ENCODE data around the gene CDH22.

CDH22 gene

DNA sequence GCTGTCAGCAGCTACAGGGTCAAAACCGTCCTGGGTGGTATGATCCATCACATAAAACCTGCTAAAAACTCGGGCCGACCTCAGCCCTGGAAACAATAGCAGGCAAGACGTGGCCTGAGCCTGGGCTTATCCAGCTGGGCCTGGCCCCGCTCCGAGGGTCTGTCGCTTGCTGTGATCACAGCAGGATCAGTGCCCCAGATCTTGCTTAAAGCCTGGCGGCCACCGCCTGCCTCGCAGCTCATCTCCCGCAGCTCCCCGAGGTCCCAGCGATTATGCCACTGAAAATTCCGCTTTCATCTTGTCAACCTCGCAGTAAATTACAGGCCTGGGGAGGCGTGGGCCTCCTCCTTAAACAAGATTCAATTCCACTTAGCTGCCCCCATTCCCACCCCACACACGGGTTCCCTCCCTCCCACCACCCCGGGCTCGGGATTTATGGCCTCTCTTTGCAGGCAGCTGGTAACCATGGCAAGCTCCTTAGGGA is 40.1 kb downstream of the CDH22 start:
- DNase-seq (ENCODE audit: low spot score): no peak

DNA sequence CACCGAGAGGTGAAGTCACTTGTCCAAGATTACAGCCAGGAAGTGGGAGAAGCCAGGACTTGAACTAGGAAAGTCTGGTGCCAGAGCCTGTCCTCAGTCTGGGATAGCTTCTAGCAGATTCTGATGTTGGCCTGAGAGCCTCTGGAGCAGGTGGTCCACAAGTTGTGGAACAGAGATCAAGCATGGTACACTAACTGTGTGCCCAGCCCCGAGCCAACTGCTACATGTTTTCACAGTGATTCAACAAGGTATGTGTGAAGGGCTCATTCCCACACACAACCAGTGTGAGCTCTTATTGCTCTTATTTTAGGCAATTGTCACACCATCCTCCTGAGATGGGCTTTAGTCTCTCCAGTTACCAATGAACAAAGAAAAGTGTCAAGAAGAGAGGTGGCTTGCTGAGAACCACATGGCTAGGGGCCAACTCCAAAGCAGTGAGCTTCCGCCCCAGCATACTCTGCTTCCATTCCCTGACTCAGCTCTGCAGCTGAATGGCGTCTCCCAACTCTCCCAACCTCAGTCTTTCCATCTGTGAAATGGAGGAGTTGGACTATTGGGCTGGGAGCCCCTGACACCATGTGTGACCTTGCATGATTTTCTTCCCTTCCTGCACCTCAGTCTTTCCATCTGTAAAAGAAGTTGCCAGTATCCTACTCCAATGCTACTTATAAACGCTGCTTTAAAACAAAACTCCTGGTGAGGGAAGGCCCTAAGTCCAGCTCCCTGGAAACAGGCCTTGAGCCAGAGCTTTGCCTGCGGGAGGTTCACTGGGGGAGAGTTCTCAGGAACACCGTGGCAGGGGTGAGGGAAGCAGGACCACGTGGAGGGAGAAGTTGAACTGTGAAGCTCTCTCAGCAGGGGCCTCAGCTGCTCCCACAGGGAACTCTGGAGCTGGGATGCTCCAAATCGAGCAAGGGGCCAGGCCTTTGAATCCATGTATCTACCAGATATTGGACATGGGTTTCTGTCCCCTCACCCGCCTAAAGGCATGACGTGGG is 40.9 kb downstream of the CDH22 start:
- no peak for DNase-seq (ENCODE audit: low spot score)

DNA sequence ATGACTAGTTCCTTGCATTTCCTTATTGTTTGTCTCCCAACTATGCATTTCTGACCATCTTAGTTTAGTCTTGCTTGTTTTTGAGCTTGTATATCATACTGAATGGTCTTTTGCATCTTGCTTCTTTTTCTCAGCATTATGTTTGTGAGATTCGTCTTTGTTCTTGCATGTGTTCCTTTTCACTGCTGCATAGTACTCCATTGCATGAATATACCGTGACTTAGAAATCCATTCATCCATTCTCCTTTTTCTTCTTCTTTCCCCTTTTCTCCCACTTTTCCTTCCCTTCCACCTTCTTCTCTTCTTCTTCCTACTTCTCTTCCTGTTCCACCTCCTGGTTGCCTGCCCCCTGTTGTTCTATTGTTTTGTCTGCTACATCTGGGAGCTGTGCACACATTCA is 42.8 kb downstream of the CDH22 start:
- no peak for DNase-seq (ENCODE audit: low spot score)

DNA sequence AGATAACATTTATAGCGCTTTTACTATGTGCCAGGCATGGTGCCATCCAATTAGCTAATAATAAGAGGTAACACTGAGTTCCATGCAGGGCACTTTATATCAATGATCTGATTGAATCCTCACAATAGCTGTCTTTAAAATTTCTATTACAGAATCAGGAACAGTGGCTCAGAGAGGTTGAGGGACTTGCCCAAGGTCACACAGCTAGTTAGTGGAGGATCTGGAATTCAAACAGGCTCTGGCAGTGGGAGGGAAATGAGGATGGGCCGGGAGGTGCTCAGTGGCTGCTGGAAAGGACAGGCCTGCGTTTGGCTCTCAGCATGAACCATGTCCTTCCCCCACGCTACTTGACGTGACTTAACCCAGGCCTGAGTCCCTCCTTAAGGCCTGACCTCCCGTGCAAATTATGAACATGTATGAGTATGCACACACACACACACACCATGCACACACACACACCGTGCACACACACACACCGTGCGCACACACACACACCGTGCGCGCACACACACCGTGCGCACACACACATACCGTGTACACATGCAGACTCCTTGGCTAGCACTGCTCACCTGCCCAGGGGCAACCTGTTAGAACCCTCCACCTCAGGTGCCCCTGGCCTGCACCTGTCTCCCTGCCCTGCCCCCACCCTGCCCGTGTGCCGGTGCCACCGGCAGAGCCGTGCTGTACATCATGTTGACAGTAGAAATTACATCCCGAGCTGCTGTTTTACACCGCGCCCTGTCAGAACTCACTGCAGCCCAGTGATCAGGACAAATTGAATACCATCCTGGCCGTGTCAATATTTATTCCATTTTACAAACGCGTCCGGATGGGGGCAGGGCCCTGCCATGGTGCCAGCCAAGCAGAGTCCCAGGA is 43.7 kb downstream of the CDH22 start:
- no peak for DNase-seq (ENCODE audit: low spot score)

DNA sequence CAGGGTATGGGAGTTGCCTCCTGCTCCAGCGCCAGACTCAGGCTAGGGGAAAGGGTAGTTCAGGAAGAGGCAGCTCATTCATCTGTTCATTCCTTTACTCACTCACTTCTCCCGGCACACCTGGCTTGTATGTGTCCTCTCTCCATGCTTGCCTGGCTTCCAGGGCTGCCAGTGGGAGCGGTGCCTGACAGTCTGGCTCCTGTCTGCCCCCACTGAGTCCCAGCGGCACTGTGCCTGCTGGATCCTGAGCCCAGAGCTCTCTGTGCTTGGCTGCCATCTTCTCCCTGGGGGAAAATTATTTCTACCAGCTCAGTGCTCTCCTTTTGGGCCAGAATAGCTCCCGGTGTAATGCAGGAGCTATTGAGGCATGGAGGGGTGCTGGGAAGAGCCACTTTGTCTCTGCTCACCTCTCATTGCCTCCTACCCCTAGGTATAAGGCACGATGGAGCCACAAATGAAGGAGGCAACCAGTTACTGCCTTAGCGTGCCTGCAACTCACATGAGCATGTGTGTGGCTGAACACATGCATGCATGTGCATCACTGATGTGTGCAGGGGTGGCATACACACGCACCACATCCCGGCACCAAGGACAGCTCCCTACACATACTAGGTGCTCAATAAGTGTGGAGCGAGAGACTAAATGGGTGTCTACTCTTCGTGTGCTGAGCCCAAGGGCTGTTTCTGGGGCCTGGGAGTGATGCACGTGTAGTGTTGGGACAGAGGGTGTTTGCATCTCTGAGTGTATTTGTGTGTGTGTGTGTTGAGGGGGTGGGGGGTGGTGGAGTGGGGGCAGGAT is 46.6 kb downstream of the CDH22 start:
- no peak for DNase-seq (ENCODE audit: low spot score)

DNA sequence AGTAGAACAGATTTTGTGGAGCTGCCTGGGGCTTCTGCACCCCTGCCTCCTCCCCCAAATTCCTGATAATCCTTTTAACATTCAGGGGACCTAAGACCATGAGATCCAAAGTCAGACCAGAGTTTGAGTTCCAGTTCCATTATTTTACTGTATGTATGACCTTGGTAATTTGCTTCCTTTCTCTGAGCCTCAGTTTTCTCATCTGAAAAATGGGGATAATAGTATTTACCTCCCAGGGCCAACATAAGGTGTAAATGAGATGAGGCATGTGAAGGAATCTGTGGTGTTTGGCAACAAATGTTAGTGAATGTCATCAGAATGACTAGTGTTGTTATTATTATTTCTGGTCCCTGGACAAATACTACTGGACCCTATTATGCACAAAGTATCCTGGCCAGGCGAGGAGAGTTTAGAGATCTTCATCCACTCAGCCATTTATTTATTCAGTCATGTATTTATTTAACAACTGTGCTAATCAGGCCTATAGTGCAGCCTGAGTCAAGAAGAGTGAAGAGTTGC is 47.3 kb downstream of the CDH22 start:
- no peak for DNase-seq (ENCODE audit: low spot score)

DNA sequence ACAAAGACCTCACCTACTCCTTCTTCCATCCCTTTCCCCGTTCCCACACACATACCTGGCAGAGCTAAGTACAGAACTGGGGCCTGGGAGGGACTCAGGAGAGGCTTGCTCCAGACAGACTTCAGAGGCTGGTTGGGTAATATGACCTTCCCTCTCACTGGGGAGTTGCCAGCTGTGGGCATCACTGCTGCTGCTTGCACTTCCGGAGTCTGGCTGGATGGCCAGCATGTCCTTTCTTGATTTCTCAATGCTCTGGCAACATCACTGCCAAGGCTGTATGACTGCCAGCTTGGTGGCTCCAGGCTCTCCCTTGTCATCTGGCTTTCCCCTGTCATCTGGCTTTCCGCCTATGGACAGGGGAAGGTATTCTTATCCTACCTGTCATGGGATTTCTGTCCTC is 47.8 kb downstream of the CDH22 start:
- DNase-seq (ENCODE audit: low spot score): no peak

DNA sequence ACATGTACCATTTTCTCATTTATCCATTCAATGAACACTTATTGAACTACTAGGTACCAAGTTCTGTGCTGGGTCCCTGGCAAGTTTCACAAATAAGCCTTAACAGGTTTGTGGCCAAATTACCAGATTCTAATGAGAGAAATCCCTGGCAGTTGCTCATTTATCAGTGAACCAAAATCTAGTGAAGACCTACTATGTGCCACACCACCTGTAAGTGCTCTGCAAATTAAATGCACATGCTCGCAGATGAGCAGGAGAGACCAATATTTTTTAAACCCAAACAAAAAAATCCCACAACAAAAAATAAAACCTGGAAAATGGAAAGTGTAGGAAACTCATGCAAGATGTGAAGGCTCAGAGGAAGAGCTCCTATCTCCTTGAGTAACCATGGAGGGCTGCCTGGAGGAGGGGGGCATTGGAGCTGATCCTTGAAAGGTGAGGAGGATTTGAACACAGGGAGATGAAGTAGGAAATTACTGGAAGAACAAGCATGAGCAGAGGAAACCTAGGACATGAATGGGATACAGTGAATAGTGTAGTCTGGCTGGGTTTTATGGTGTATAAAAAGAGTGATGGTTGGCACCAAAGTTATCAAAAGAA is 48.9 kb downstream of the CDH22 start:
- no peak for DNase-seq (ENCODE audit: low spot score)

DNA sequence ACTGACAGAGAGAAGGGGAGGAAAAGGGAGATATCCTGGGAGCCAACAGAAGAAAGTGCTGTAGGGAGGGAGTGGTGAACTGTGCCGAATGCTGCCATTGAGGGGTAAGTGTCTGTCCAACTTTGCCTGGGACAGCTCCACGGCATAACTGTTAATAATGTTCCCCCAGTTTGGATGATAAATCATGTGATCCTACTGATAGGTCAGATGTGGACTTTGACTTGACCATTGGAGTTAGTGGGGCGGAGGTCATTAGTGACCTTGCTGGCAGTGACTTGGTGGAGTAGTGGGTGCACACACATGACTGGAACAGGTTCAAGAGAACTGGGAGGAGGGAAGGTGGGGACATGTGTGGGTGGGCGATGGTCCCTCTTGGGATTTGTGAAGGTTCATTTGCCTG is 50.4 kb downstream of the CDH22 start:
- DNase-seq (ENCODE audit: low spot score): no peak

DNA sequence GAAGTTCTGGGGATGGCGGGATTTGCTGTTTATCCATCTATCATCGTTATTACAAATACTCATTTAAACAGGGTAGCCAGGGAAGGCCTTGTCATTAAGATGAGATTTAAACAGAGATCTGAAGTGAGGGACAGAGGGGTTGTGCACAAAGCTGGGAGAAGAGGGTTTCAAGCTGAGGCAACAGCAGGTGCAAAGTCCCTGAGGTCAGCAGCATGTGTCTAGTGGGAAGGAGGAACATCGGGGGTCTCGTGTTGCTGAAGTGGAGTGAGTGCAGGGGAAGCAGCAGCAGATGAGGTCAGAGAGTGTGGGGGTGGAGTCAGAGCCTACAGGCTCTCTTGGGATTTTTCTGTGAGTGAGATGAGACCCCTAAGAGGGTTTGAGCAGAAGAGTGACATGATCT is 52.0 kb downstream of the CDH22 start:
- DNase-seq (ENCODE audit: low spot score): no peak

DNA sequence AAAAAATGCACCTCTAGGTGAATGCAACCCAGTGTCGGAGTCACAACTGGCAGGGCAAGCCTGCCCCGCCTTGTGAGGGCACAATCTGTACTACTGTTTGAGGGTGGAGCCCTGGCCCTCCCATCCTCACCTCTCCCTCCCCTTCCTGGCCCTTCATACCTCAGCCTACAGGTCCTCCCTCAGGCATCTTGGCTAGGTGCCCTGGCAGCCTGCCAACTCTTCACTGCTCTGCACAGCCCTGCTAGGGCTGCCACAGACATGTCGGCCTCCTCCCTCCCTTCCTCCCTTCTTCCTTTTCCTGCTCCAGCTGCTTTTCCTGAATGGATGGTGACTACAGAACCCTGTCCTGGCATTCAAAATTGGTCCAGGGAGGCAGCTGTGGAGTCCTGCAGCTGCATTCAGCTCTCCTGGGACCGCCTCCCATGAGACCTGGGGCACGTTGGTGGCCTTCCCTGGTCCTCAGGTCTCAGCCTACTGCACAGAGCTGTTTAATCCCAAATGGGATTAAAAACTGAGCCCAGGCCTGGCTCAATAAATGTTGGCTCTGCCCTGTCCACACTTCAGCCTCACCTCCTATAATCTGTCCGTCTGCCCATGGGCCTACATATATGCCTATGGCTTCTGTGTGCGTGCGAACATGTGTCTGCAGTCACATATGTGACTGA is 52.7 kb downstream of the CDH22 start:
- peak; percentile 85 for DNase-seq (ENCODE audit: low spot score)

DNA sequence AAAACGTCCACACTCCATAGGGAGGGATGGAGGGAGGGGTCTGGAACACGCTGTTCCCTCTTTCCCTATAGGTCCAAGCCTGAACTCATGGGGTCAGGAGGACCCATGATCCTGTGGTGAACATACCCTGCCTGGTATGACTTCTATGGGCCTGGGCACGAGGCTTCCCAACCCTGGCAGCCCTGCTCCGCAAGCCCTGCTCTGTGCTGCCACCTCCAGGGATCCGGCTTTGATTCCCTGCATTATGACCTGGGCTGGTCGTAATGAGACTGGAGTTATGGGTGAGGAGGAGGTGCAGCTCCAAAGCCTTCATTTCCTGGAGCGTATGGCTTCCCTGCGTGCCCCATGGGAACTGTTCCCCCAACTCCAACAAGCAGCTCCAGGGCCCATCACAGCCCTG is 54.9 kb downstream of the CDH22 start:
- DNase-seq (ENCODE audit: low spot score): no peak

DNA sequence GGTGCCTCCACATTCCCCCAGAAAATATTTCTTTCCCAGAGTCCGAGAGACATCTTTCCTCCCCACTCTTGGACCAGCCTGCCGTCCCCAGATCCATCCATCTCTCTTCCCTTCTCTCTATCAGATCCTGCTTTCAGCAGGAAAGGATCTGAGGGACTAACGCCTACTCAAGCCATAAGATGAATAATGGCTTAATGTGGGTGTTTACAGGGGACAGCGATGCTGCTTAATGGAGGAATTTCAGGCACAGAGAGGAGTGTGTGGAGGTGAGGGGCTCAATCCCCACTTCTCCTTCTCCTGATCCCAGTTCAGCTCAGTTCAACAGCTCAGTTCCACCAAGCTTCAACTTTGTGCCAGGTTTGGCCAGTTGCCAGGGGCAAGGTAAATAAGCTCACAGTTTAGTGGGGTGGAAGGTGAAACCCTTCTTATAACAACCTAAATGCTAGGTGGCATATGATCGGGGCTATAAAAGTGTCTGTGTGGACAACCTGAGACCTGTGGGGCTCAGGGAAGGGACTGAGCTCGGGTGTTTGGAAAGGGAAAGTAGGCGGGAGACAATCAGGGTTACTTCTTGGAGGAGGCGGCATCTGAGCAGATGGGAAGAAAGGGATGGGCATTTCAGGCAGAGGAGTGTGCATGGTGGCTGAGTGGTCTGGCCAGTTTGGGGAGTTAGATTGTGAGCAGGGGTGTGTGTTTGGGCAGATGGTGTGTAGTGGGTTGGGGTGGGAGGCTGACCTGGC is 55.8 kb downstream of the CDH22 start:
- DNase-seq (ENCODE audit: low spot score): no peak

DNA sequence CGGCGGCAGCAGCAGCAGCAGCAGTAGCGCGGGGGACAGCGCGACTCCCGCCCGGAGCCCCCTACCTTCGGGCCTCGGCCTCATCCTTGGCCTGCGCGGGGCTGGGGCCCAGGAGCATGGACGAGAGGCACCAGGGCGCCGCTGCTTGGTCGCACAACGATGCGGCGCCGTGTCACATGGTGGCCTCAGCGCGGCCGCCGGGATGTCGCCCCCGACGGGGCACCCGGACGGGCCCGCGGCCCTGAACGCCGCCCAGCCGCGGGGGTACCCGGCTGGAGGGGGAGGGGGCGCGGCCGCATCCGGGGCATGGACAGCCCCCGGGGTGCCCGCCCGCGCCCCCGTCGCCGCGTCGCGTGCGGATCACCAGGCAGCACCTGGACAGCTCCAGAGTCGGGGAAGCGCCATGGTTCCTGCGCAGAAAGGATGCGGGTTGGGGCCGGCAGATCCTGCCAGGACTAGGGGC is 57.1 kb downstream of the CDH22 start:
- no peak for DNase-seq (ENCODE audit: low spot score)

DNA sequence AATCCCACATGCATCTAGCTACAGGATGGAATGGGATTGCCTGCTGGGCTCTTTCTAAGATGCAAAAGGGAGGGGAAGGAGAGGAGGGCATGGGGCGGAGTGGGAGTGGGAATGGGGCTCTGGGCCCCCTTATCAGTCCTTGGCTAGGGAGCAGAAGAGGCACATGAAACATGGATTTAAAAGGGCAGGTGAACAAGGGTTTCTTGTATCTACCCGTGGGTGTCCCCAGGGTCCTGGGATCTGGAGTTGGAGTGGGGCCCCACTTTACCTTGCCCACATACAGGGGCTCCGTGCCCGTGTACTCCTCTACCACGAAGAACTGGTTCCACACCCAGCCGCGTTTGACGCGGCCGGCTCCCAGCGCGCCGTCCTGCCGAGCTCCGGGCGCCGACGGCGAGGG is 57.5 kb downstream of the CDH22 start:
- no peak for DNase-seq (ENCODE audit: low spot score)

DNA sequence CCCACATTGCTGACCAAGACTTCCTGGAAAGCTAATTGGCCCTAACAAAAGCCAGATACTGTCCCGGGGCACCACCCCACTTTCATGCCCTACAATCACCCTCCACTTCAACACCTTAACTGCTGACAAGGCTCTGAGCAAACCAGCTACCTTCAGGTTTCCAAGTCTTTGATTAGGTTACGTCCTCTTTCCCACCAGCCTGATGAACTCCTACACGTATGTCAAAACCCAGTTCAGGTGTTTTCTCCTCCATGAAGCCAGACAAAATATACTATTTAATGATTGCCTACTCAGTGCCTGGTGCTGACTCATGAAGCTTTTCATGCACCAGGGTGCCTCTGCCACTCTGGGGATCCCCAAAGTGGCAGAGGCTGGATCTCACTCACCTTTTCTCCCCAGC is 58.6 kb downstream of the CDH22 start:
- no peak for DNase-seq (ENCODE audit: low spot score)

DNA sequence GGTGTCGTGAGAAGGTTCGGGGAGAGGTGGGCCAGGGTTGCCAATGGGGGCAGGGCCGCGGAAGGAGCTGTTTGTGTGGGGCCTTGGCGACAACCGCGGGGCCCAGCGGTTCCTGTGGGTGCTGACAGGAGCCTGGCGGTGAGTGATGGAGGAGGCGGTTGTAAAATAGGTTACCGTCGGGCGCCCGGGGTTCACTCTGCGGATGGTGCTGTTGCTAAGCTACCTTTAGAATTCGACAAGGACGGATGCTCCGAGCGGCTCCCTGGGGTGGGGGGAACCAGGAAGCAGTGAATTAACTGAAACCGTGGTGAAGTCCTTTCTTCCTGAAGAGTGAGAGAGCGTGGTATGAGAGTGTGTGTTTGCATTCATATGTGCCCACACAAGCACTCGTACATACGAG is 61.7 kb downstream of the CDH22 start:
- DNase-seq (ENCODE audit: low spot score): no peak

DNA sequence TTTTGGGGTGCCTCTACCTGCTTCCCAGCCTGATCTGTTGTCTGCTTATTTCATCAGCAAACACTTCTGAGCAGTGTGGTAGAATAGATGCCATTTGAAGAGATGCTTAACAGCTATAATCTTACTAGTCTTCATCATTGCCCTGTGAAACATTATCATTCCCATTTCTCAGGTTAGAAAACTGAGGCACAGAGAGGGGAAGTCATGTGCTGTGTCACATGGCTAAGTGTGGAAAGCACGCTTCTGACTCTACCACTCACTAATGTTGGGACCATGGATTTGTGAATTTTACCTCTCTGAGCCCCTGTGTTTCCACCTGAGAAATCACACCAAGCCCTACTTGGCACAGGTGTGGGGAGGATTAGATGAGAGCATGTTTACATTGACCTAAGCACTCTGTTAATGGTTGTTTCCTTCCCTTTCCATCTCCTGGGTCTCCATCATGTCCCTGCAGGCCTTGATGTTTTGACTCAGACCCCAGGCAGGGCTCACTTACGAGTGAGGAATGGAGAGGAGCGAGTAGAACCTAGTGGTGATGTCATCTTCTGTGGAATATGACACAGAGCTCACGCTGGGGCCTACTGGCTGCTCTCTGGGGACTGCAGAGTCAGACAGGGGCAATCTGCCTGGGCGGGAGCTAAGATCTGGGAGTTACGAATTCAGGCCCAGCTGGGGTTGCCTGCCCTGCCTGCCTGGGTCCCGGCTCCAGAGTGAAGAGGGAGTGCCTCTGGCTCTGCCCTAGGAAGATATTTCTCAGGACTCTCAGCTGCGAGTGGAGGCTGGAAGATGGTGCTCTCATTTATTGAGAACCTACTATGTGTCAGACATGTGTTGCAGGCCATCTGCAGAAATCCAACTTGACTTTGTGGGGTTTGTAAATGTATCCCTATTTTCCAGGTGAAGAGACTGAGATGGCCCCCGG is 64.3 kb downstream of the CDH22 start:
- no peak for DNase-seq (ENCODE audit: low spot score)

DNA sequence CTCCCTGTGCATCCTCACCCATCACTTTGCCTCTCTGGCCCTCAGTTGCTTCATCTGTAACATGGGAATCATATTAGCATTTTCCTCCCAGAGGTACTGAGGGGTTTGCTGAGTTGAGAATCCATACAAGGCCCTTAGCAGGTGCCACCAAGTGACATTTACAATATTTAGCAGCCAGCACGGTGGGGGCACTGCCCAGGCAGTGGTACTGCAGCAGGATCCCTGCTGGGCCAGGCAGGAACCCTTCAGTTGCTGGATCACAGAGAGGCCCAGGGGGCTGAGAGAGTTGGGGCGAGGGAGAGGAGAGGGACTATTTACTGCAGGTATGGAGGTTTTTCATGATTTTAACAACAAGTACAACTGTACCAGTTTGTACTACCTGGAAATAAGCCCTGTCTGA is 65.9 kb downstream of the CDH22 start:
- no peak for DNase-seq (ENCODE audit: low spot score)

Data from LoVo (cell line).